ENCODE results near the gene FOXK2.
"Not testable (repeated sequence)": the region's sequence is repeated elsewhere in the genome, so short reads cannot be mapped to it uniquely, and the experiment has no call there.

The FOXK2 gene

DNA sequence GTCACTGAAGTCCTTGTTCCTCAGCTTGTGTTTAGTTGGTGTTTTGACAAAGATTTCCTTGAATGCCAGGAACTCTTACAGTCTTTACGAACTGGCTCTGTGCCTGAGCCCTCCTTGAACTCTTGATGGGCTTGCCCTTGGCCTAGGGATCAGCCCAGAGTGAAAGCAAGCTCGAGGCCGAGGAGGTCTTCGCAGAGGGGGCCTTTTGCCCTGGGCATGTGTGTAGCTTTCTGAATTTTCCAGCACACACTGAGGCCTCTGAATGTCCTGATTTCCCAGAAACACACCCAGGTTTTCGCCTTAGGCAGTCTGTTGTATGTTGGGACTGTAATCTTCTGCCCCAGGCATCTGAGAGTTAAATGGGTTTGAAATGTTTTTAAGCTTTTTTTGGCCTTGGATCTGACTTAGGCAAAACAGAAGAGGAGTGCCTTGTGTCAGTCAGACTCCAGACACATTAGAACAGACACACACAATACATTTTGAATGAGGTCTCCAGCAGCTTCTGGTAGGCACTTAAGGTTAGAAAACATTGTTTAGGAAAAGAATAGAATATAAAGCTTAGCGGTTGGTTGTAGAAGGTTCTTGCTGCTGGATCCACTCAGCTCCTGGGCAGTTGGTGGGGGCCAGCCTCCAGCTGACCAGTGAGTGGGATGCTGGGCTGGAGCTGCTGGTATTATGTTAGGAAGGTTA, 17.1 kb downstream of the FOXK2 start:
- DNase-seq (ENCODE audit: low read depth) = no peak
- no peak for TF ChIP-seq MYC (IDR thresholded peaks at IDR 0.05; ENCODE audit: low read depth, low read length)
- no peak for TF ChIP-seq POLR2A (IDR thresholded peaks at IDR 0.05; ENCODE audit: extremely low read depth, insufficient read length)
- TF ChIP-seq MAX (IDR thresholded peaks at IDR 0.05; ENCODE audit: low read depth, low read length) = no peak
- TF ChIP-seq, protein P1, sequence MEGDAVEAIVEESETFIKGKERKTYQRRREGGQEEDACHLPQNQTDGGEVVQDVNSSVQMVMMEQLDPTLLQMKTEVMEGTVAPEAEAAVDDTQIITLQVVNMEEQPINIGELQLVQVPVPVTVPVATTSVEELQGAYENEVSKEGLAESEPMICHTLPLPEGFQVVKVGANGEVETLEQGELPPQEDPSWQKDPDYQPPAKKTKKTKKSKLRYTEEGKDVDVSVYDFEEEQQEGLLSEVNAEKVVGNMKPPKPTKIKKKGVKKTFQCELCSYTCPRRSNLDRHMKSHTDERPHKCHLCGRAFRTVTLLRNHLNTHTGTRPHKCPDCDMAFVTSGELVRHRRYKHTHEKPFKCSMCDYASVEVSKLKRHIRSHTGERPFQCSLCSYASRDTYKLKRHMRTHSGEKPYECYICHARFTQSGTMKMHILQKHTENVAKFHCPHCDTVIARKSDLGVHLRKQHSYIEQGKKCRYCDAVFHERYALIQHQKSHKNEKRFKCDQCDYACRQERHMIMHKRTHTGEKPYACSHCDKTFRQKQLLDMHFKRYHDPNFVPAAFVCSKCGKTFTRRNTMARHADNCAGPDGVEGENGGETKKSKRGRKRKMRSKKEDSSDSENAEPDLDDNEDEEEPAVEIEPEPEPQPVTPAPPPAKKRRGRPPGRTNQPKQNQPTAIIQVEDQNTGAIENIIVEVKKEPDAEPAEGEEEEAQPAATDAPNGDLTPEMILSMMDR (IDR thresholded peaks at IDR 0.05; ENCODE audit: low read depth, low read length) = no peak

DNA sequence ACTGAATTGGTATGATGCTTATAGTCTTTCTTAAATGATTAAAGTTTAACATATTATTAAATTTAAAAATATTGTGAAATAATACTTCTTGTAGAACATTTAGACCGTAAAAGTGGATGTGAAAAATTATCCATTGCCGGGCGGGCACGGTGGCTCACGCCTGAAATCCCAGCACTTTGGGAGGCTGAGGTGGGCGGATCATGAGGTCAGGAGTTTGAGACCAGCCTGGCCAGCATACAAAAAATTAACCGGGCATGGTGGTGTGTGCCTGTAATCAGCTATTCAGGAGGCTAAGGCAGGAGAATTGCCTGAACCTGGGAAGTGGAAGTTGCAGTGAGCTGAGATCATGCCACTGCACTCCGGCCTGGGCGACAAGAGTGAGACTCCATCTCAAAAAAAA, 17.7 kb downstream of the FOXK2 start:
- not testable (repeated sequence) for H3K4me3 ChIP-seq (ENCODE audit: low read depth, low read length); DNase-seq (ENCODE audit: low read depth)

More for the DNA sequence above, 17.1 kb downstream of the FOXK2 start:
- no peak overlapping the region for H3K4me3 ChIP-seq (ENCODE audit: low read depth, low read length)

DNA sequence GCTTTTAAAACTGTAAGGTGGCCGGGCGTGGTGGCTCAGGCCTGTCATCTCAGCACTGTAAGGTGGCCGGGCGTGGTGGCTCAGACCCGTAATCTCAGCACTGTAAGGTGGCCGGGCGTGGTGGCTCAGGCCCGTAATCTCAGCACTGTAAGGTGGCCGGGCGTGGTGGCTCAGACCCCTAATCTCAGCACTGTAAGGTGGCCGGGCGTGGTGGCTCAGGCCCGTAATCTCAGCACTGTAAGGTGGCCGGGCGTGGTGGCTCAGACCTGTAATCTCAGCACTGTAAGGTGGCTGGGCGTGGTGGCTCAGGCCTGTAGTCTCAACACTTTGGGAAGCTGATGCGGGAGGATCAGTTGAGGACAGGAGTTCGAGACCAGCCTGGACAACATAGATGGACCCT, 19.5 kb downstream of the FOXK2 start:
- H3K4me3 ChIP-seq (ENCODE audit: low read depth, low read length); DNase-seq (ENCODE audit: low read depth): not testable (repeated sequence)

- no peak overlapping the region for H3K4me3 ChIP-seq (ENCODE audit: low read depth, low read length)
- TF ChIP-seq MAX (IDR thresholded peaks at IDR 0.05; ENCODE audit: low read depth, low read length) (no peak), MYC (IDR thresholded peaks at IDR 0.05; ENCODE audit: low read depth, low read length) (no peak), POLR2A (IDR thresholded peaks at IDR 0.05; ENCODE audit: extremely low read depth, insufficient read length) (no peak)
- TF ChIP-seq, protein P1 (IDR thresholded peaks at IDR 0.05; ENCODE audit: low read depth, low read length) = no peak
- no peak for DNase-seq (ENCODE audit: low read depth)
These were observed 22.9 kb downstream of the FOXK2 start for GRCh38 chr17:82542439-82542838.

DNA sequence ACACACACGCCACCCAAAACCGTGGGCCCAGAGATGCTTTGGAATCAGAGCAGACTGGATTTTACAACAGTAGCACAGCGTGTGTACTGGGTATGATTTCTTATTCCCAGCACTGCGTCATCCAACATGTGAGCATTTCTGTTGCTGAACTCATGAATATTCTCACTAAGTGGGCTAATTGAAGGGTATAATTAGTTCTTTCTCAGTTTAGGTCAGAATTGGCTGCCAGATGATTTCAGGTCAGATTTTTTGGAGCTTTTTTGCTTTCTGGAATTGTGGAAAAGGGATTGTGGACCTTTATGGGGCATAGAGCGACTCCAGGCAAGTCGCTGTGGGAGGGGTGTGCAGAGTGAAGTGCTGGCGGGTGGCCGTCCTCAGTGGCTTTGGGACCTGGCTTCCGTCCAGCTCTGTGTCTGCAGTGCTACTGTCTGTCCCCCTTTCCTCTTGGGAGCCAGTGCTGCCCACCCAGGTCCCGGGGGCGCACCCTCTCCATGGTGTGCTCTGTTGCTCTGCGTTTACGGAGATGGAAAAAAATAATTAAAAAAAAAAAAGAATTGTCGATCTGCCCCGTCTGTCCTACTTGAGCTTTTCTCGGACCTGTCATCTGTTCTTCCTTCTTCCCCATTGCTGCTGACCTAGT, 25.0 kb downstream of the FOXK2 start:
- DNase-seq (ENCODE audit: low read depth) = no peak
- TF ChIP-seq POLR2A (IDR thresholded peaks at IDR 0.05; ENCODE audit: extremely low read depth, insufficient read length) (no peak), MAX (IDR thresholded peaks at IDR 0.05; ENCODE audit: low read depth, low read length) (no peak), MYC (IDR thresholded peaks at IDR 0.05; ENCODE audit: low read depth, low read length) (no peak)
- TF ChIP-seq, protein P1 (IDR thresholded peaks at IDR 0.05; ENCODE audit: low read depth, low read length) = no peak
- no peak overlapping the region for H3K4me3 ChIP-seq (ENCODE audit: low read depth, low read length)

DNA sequence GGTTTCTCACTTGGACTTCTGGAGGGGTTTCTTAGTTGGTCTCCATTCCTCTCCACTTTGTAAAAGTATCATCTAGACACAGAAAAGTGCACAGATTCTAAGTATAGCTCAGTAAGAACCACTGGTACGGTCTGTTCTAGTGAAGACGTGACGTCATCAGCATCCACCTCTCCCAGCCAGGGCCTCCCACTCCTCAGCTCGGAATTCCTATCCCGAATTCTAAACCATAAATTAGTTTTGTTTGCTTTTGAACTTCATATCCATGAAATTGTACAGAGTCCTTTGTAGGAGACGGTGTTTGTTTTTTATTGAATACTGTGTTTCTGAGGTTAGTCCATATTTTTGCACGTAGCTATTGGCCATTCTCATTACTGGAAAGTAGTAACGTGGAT, 25.5 kb downstream of the FOXK2 start:
- H3K4me3 ChIP-seq (ENCODE audit: low read depth, low read length) = no peak overlapping the region
- DNase-seq (ENCODE audit: low read depth) = no peak

More for the DNA sequence above, 25.5 kb downstream of the FOXK2 start:
- no peak for TF ChIP-seq MAX (IDR thresholded peaks at IDR 0.05; ENCODE audit: low read depth, low read length)
- no peak for TF ChIP-seq POLR2A (IDR thresholded peaks at IDR 0.05; ENCODE audit: extremely low read depth, insufficient read length)
- no peak for TF ChIP-seq MYC (IDR thresholded peaks at IDR 0.05; ENCODE audit: low read depth, low read length)
- TF ChIP-seq, protein P1 (IDR thresholded peaks at IDR 0.05; ENCODE audit: low read depth, low read length) = no peak

All from NB4 (cell line).